Gastrocnemius medialis (tissue), 4 donors: ENCODE measurements around the gene PTGS2. TPM values are rescaled to one million over a fixed set of nuclear protein-coding genes. Genes with fewer than 3 reads are reported as not detected.
"Not testable (repeated sequence)": the region's sequence is repeated elsewhere in the genome, so short reads cannot be mapped to it uniquely, and the experiment has no call there.

Experiments
- ATAC-seq, 2 donors: fragments of 150-250 bp; one replicate each; pipeline ENCODE4 v1.9.1; 2016
- DNase-seq, 2 donors: peaks; one replicate each; pipeline ENCODE4 v3.0.0-alpha.2; 2019
- H3K27ac ChIP-seq, 4 donors: fragments of 200-600 bp; sonication (generic); 1 replicate in 1 of 4; 2 replicates in 3 of 4; pipeline ENCODE4 v1.5.1; 2016 to 2018; ENCODE audit warnings: mild to moderate bottlenecking in 2 of 4, moderate library complexity in 1 of 4
- H3K27me3 ChIP-seq, 3 donors: fragments of 200-600 bp; sonication (generic) in 2 of 3; 1 replicate in 1 of 3; 2 replicates in 2 of 3; pipeline versions ENCODE4 v1.5.1 to v1.6.0; 2016 to 2019; ENCODE audit warnings: mild to moderate bottlenecking in 1 of 3, moderate library complexity in 1 of 3
- H3K36me3 ChIP-seq, 2 donors: fragments of 200-600 bp; sonication (generic) in 1 of 2; one replicate each; pipeline ENCODE4 v1.5.1; 2017 to 2018
- H3K4me1 ChIP-seq, 2 donors: fragments of 200-600 bp; sonication (generic) in 1 of 2; one replicate each; pipeline ENCODE4 v1.5.1; 2016 to 2017; ENCODE audit warnings: mild to moderate bottlenecking in 2 of 2
- H3K4me3 ChIP-seq, 4 donors: fragments of 200-600 bp; sonication (generic) in 3 of 4; 1 replicate in 1 of 4; 2 replicates in 3 of 4; pipeline ENCODE4 v1.5.1; 2016 to 2019; ENCODE audit warnings: mild to moderate bottlenecking in 2 of 4
- H3K9me3 ChIP-seq, 3 donors: fragments of 200-600 bp; sonication (generic) in 2 of 3; 1 replicate in 1 of 3; 2 replicates in 2 of 3; pipeline ENCODE4 v1.5.1; 2016 to 2019
- CTCF ChIP-seq, 5 experiments: fragments of 450-650 bp in 3 of 5; fragments of 200-600 bp in 2 of 5; sonication (generic) in 2 of 5; IDR thresholded peaks in 4 of 5; conservative IDR thresholded peaks in 1 of 5; 1 replicate in 4 of 5; 2 replicates in 1 of 5; pipeline ENCODE4 v1.5.1; 2016 to 2019; ENCODE audit warnings: antibody characterized with exemption in 5 of 5, mild to moderate bottlenecking in 3 of 5, moderate library complexity in 3 of 5
- POLR2A ChIP-seq, 2 donors: fragments of 450-650 bp; IDR thresholded peaks; one replicate each; pipeline ENCODE4 v1.6.1; 2017; ENCODE audit warnings: antibody characterized with exemption in 2 of 2, mild to moderate bottlenecking in 2 of 2, moderate library complexity in 2 of 2
- in situ Hi-C, 4 donors: fragments of 200-750 bp; cut with MboI; loops; one replicate each; pipeline versions ENCODE4 v1.15.0 to v1.8.0; 2017; ENCODE audit warnings: low sequenced_read_pairs in 4 of 4
- intact Hi-C: fragments of 100-400 bp; cut with DNase I; formaldehyde crosslinking; loops from one replicate; pipeline ENCODE4 v1.15.1; 2023; ENCODE audit warnings: low total_unique reads
- total RNA-seq, 4 donors: library from RNA; depleted of rRNA; stranded (reverse); fragments of >200 nt; gene quantifications; one replicate each; pipeline versions ENCODE4 v1.1.0 to v1.2.3, GENCODE V29; 2016

PTGS2 gene
- total RNA-seq, 4 donors from 2014 or later = 0.23 to 0.58 (median 0.25) TPM; not detected in 1

DNA sequence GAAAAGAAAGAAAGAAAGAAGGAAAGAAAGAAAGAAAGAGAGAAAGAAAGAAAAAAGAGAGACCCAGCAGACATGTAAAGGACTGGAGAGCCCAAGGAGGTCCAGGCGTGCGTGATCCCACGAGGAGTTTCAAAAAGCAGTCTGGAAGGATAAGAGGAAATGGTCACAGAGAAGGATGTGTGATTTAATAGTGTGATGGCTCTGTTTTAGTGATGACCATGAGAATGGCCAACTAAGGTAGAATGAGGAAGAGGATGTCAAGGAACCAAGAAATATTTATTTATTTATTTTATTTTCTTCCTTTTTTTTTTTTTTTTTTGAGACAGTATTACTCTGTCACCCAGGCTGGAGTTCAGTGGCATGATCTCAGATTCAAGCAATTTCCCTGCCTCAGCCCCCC is 25.5 kb downstream of the PTGS2 start:
- in situ Hi-C loops (no loop called here), intact Hi-C loops (no loop called here)
- Histone ChIP-seq H3K9me3 (no peaks in the 10 kb centered on the region), H3K4me3 (no peak overlapping the region), H3K4me1 (no peaks in the 10 kb centered on the region), H3K27ac (no peak overlapping the region), H3K36me3 (no peaks in the 10 kb centered on the region), H3K27me3 (no peaks in the 10 kb centered on the region)
- DNase-seq (no peak), ATAC-seq (no peak)
- TF ChIP-seq CTCF (IDR thresholded peaks at IDR 0.05 in 4 of 5, conservative IDR thresholded peaks at IDR 0.05 in 1 of 5) (no peak), POLR2A (IDR thresholded peaks at IDR 0.05) (no peak)

- DNase-seq = no peak
- Histone ChIP-seq H3K4me3 (no peak overlapping the region), H3K4me1 (no peaks in the 10 kb centered on the region), H3K27me3 (no peaks in the 10 kb centered on the region), H3K36me3 (no peaks in the 10 kb centered on the region), H3K9me3 (no peaks in the 10 kb centered on the region), H3K27ac (no peak overlapping the region)
- no peak for TF ChIP-seq POLR2A (IDR thresholded peaks at IDR 0.05)
- intact Hi-C loops (no loop called here), in situ Hi-C loops (no loop called here)
- no peak for ATAC-seq
Observed at GRCh38 chr1:186653312-186653711, 26.9 kb downstream of the PTGS2 start.

DNA sequence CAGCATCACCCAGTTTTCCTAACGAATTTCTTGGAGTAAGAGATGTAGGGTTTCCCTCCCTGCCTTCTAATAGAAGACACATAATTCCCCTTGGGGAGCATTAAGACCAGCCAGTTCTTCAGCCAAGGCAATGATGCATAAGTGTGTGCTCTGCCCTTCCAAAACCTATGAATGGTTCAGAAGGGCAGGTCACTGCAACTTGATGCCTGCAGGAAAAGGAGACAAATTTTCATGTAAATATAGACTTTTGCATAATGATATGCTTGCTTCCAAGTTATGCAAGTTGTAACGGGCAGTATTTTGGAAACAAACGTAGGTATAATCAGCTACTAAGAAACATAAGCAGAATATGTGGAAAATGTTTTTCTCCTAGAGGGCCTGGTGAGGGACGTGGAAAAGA is 31.6 kb downstream of the PTGS2 start:
- in situ Hi-C loops (no loop called here), intact Hi-C loops (no loop called here)
- DNase-seq (no peak), ATAC-seq (no peak)
- H3K4me1 ChIP-seq = no peaks in the 10 kb centered on the region
- H3K27me3 ChIP-seq = no peaks in the 10 kb centered on the region
- H3K4me3 ChIP-seq = no peak overlapping the region
- TF ChIP-seq CTCF (IDR thresholded peaks at IDR 0.05 in 4 of 5, conservative IDR thresholded peaks at IDR 0.05 in 1 of 5) = no peak
- TF ChIP-seq POLR2A (IDR thresholded peaks at IDR 0.05) = no peak
- no peak overlapping the region for H3K27ac ChIP-seq
- H3K36me3 ChIP-seq = no peaks in the 10 kb centered on the region
- no peaks in the 10 kb centered on the region for H3K9me3 ChIP-seq

- H3K36me3 ChIP-seq, H3K27ac ChIP-seq, intact Hi-C loops, in situ Hi-C loops, H3K4me1 ChIP-seq, ATAC-seq, DNase-seq, H3K9me3 ChIP-seq, H3K4me3 ChIP-seq, H3K27me3 ChIP-seq: not testable (repeated sequence)
Observed at GRCh38 chr1:186647985-186648384, 32.2 kb downstream of the PTGS2 start.

DNA sequence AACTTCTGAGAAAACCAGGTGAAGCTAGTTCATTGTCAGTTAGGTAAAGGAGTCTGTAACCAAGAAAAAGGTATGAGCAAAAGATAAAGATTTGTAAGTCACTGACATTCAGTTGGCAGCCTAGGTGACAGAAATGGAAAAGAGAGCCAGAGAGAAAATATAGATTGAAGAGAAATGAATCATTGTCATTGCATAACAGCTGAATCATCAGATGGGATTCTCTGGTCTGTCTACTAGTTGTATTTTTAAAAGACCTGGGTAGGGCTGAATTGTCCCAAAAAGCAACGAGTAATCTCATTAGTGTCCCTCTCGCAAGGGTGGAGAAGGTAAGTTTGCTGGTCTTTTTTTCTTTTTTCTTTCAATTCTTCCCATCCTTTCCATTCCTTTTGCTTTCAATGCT is 36.6 kb downstream of the PTGS2 start:
- Histone ChIP-seq H3K27me3 (no peaks in the 10 kb centered on the region), H3K27ac (no peak overlapping the region), H3K9me3 (no peaks in the 10 kb centered on the region), H3K4me1 (no peaks in the 10 kb centered on the region), H3K4me3 (no peak overlapping the region), H3K36me3 (no peaks in the 10 kb centered on the region)
- ATAC-seq (no peak), DNase-seq (no peak)
- intact Hi-C loops (no loop called here), in situ Hi-C loops (no loop called here)
- TF ChIP-seq POLR2A (IDR thresholded peaks at IDR 0.05) (no peak), CTCF (IDR thresholded peaks at IDR 0.05 in 4 of 5, conservative IDR thresholded peaks at IDR 0.05 in 1 of 5) (no peak)

- ATAC-seq, H3K9me3 ChIP-seq, intact Hi-C loops, H3K4me3 ChIP-seq, H3K4me1 ChIP-seq, H3K36me3 ChIP-seq, H3K27me3 ChIP-seq, H3K27ac ChIP-seq, in situ Hi-C loops, DNase-seq: not testable (repeated sequence)
Observed at GRCh38 chr1:186637567-186637966, 42.7 kb downstream of the PTGS2 start.
